Effector memory CD8-positive, alpha-beta T cell (primary cell): ENCODE data around the gene ATP6AP1.
A peak's percentile ranks its signal among the peaks of the same experiment; 100 is the strongest.

Experiments
- ATAC-seq: fragments of 150-1000 bp; cut with Tn5 transposase; replicated peaks from 2 replicates; pipeline ENCODE4 v1.10.0; 2021; ENCODE audit warnings: mild to moderate bottlenecking, moderate library complexity
- DNase-seq, 3 experiments: peaks; one replicate each; pipeline ENCODE4 v3.0.0; 2021
- H3K27ac Mint-ChIP-seq, 2 donors: one replicate each; pipeline ENCODE4 v1.8.0; 2022; ENCODE audit warnings: mild to moderate bottlenecking in 2 of 2, mixed read lengths in 2 of 2, moderate library complexity in 2 of 2
- H3K27me3 Mint-ChIP-seq, 2 donors: one replicate each; pipeline ENCODE4 v1.8.0; 2022; ENCODE audit warnings: mixed read lengths in 2 of 2
- H3K36me3 Mint-ChIP-seq: one replicate; pipeline ENCODE4 v1.8.0; 2022; ENCODE audit warnings: mild to moderate bottlenecking, moderate library complexity, mixed read lengths; ENCODE audit not compliant: insufficient read depth
- H3K4me1 Mint-ChIP-seq, 2 donors: one replicate each; pipeline ENCODE4 v1.8.0; 2022; ENCODE audit warnings: low read depth in 2 of 2, mixed read lengths in 2 of 2
- H3K4me3 Mint-ChIP-seq, 2 donors: one replicate each; pipeline ENCODE4 v1.8.0; 2022; ENCODE audit warnings: mild to moderate bottlenecking in 2 of 2, mixed read lengths in 2 of 2, moderate library complexity in 2 of 2
- H3K9me3 Mint-ChIP-seq, 2 donors: one replicate each; pipeline ENCODE4 v1.8.0; 2022; ENCODE audit warnings: mixed read lengths in 2 of 2

ATP6AP1 gene

GRCh38 chrX:154457491-154458115 is 29.1 kb downstream of the ATP6AP1 start:
- H3K27ac Mint-ChIP-seq = peak overlapping the region; percentile 92 to 99
- peak overlapping the region; percentile 95 to 100 for H3K4me3 Mint-ChIP-seq
- no peaks in the 10 kb centered on the region for H3K9me3 Mint-ChIP-seq
- H3K4me1 Mint-ChIP-seq = peaks cover 10 to 13% of the 10 kb centered on the region in 2 donors
- DNase-seq (peak in 2 of 3 experiments; percentile 45 to 54), ATAC-seq (peak; percentile 73)
- H3K36me3 Mint-ChIP-seq = peaks cover 26% of the 10 kb centered on the region
- no peaks in the 10 kb centered on the region for H3K27me3 Mint-ChIP-seq

DNA sequence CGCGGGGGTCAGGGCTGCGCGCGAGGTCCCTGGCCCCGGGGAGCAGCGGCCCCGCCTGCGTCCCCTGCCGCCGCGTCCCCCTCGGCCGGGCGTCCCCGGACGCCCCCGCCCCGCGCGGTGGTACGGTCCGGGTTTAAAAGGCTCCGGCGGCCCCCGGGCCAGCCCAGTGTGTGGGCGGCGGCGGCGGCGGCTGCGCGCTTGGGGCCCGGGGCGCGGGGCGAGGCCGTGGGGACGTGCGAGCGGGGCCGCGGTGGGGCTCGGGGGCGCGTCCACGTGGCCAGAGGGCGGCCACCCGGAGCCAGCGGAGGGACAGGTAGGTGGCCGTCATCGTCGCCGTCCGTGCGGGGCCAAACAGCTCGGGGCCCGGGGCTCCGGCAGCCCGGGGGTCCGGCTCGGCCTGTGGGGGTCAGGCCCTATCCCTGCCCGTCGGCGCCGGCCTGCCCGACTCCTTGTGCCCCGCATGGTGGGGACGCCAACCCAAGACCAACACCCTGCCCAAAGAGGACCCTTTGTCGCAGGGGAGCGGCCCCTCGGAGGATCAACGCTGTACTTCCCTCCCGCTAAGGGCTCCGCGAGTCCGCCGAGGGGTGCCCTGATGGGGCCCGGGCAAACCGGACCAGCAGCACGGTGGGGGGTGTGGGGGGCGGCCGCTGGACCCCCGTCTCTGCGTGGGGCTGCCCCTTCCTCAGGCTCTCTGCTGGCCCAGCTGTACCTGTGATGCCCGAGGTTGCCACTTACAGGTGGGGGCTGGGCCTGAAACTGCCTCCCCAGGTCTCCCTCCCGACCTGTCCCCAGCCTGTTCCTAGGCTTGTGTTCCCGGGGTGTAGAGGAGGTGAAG is 29.9 kb downstream of the ATP6AP1 start, which contains the start of gene PLXNA3:
Gene PLXNA3, plus strand, starts transcription at position 166 of the 838 bp plus-strand sequence. CDS start 1,903 bp downstream, outside the sequence.
- Mint-ChIP-seq H3K9me3 (no peaks in the 10 kb centered on the region), H3K36me3 (peaks cover 30% of the 10 kb centered on the region), H3K4me3 (peak within 1 kb of the TSS; percentile 95 to 100), H3K4me1 (peaks cover 10 to 16% of the 10 kb centered on the region in 2 donors), H3K27me3 (no peaks in the 10 kb centered on the region), H3K27ac (peak within 1 kb of the TSS; percentile 92 to 99)
- ATAC-seq (peak; percentile 81), DNase-seq (peak; percentile 63 to 72 (median 68))

- DNase-seq = no peak
- Mint-ChIP-seq H3K27me3 (no peaks in the 10 kb centered on the region), H3K4me3 (peak overlapping the region; percentile 80), H3K36me3 (peaks cover 30% of the 10 kb centered on the region), H3K27ac (peak overlapping the region in 1 of 2 donors; percentile 77), H3K4me1 (peaks cover 10 to 16% of the 10 kb centered on the region in 2 donors), H3K9me3 (no peaks in the 10 kb centered on the region)
- ATAC-seq = peak; percentile 37
Observed at GRCh38 chrX:154458954-154459778, 30.7 kb downstream of the ATP6AP1 start.

DNA sequence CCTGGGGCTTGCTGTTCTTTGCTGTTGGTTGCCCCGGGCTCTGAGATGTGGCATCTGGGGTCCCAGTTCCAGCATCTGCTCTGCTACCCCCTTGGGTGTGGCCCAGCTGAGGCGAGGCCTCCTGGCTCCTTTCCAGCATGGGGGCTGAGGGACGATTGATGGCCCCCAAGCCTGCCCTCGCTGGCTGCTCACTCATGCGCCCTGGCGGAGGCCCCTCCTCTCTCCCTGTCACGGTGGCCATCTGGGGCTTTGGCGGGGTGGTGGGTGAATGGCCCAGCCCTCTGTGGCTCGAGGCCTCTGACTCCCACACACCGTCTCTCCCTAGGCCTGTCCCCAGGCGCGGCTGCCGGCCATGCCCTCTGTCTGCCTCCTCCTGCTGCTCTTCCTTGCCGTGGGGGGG is 31.4 kb downstream of the ATP6AP1 start:
- ATAC-seq (no peak), DNase-seq (no peak)
- H3K27me3 Mint-ChIP-seq = no peaks in the 10 kb centered on the region
- peaks cover 10 to 16% of the 10 kb centered on the region in 2 donors for H3K4me1 Mint-ChIP-seq
- peak overlapping the region in 1 of 2 donors; percentile 84 for H3K27ac Mint-ChIP-seq
- H3K36me3 Mint-ChIP-seq = peaks cover 37% of the 10 kb centered on the region
- peak overlapping the region; percentile 80 for H3K4me3 Mint-ChIP-seq
- H3K9me3 Mint-ChIP-seq = no peaks in the 10 kb centered on the region

DNA sequence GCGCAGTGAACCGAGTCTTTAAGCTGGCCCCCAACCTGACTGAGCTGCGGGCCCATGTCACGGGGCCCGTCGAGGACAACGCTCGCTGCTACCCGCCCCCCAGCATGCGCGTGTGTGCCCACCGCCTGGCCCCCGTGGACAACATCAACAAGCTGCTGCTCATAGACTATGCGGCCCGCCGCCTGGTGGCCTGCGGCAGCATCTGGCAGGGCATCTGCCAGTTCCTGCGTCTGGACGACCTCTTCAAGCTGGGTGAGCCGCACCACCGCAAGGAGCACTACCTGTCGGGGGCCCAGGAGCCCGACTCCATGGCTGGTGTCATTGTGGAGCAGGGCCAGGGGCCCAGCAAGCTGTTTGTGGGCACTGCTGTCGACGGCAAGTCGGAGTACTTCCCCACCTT is 31.8 kb downstream of the ATP6AP1 start:
- H3K4me3 Mint-ChIP-seq = peak overlapping the region; percentile 80
- H3K27ac Mint-ChIP-seq = peak overlapping the region in 1 of 2 donors; percentile 84
- H3K9me3 Mint-ChIP-seq = no peaks in the 10 kb centered on the region

GRCh38 chrX:154462396-154462795 is 33.9 kb downstream of the ATP6AP1 start:
- ATAC-seq = no peak
- H3K27me3 Mint-ChIP-seq = no peaks in the 10 kb centered on the region
- peaks cover 52% of the 10 kb centered on the region for H3K36me3 Mint-ChIP-seq
- H3K9me3 Mint-ChIP-seq = no peaks in the 10 kb centered on the region
- H3K27ac Mint-ChIP-seq = peak overlapping the region in 1 of 2 donors; percentile 54
- H3K4me1 Mint-ChIP-seq = peaks cover 7 to 14% of the 10 kb centered on the region in 2 donors
- no peak overlapping the region for H3K4me3 Mint-ChIP-seq
- no peak for DNase-seq

More for the DNA sequence above, 31.8 kb downstream of the ATP6AP1 start:
- DNase-seq (no peak), ATAC-seq (no peak)
- H3K36me3 Mint-ChIP-seq = peaks cover 42% of the 10 kb centered on the region
- no peaks in the 10 kb centered on the region for H3K27me3 Mint-ChIP-seq
- H3K4me1 Mint-ChIP-seq = peaks cover 10 to 16% of the 10 kb centered on the region in 2 donors

GRCh38 chrX:154463611-154464220 is 35.2 kb downstream of the ATP6AP1 start:
- no peak for DNase-seq
- Mint-ChIP-seq H3K9me3 (no peaks in the 10 kb centered on the region), H3K4me1 (peaks cover 6 to 13% of the 10 kb centered on the region in 2 donors), H3K27ac (no peak overlapping the region), H3K27me3 (no peaks in the 10 kb centered on the region), H3K36me3 (peaks cover 50% of the 10 kb centered on the region), H3K4me3 (no peak overlapping the region)
- ATAC-seq = no peak

DNA sequence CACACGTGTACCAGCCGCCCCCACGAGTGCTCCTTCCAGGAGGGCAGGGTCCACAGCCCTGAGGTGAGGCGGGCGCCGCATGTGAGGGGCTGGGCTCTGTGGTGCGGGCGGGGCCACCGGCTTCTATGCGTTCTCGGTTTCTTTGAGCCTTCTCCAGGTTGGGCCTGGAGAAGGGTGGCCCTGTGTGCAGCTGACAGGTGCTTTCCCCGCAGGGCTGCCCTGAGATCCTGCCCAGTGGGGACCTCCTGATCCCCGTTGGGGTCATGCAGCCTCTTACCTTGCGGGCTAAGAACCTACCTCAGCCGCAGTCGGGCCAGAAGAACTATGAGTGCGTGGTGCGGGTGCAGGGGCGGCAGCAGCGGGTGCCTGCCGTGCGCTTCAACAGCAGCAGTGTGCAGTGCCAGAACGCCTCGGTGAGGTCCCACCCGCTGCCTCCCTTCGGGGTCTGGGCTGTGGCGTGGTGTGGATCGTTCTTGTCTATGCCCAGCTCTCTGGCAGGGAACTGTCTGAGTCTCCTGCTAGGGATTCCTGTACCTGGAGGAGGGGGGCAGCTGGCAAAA is 36.4 kb downstream of the ATP6AP1 start:
- Mint-ChIP-seq H3K36me3 (peaks cover 43% of the 10 kb centered on the region), H3K27ac (no peak overlapping the region), H3K4me1 (peaks cover 3 to 10% of the 10 kb centered on the region in 2 donors), H3K9me3 (no peaks in the 10 kb centered on the region), H3K27me3 (no peaks in the 10 kb centered on the region), H3K4me3 (no peak overlapping the region)
- ATAC-seq (no peak), DNase-seq (no peak)

- no peak overlapping the region for H3K4me3 Mint-ChIP-seq
- no peak for DNase-seq
- peaks cover 41% of the 10 kb centered on the region for H3K36me3 Mint-ChIP-seq
- no peaks in the 10 kb centered on the region for H3K27me3 Mint-ChIP-seq
- H3K9me3 Mint-ChIP-seq = no peaks in the 10 kb centered on the region
- peaks cover 0 to 5% of the 10 kb centered on the region in 2 donors for H3K4me1 Mint-ChIP-seq
- H3K27ac Mint-ChIP-seq = no peak overlapping the region
- no peak for ATAC-seq
Observed at GRCh38 chrX:154465601-154466000, 37.1 kb downstream of the ATP6AP1 start.

GRCh38 chrX:154466036-154466435 is 37.6 kb downstream of the ATP6AP1 start:
- Mint-ChIP-seq H3K27ac (no peak overlapping the region), H3K27me3 (no peaks in the 10 kb centered on the region), H3K9me3 (no peaks in the 10 kb centered on the region), H3K4me3 (no peak overlapping the region), H3K36me3 (peaks cover 38% of the 10 kb centered on the region), H3K4me1 (peaks cover 0 to 5% of the 10 kb centered on the region in 2 donors)
- ATAC-seq = no peak
- no peak for DNase-seq

DNA sequence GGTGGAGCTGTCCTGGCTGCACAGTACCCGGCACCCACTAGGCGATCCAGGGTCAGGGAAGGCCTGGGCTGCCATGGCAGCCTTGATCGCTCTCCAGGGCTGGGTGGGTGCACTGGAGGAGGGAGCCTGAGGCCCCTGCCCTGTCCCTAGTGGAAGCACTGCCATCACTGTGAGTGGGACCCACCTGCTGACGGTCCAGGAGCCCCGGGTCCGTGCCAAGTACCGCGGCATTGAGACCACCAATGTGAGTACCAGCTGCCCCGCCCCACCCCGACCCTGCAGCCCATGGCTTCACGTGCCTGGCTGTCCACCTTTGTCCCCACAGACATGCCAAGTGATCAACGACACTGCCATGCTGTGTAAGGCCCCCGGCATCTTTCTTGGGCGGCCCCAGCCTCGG is 38.4 kb downstream of the ATP6AP1 start:
- peaks cover 0 to 3% of the 10 kb centered on the region in 2 donors for H3K4me1 Mint-ChIP-seq
- H3K36me3 Mint-ChIP-seq = peaks cover 38% of the 10 kb centered on the region
- ATAC-seq (no peak), DNase-seq (no peak)
- no peaks in the 10 kb centered on the region for H3K9me3 Mint-ChIP-seq
- H3K27me3 Mint-ChIP-seq = no peaks in the 10 kb centered on the region
- H3K27ac Mint-ChIP-seq = no peak overlapping the region
- no peak overlapping the region for H3K4me3 Mint-ChIP-seq

DNA sequence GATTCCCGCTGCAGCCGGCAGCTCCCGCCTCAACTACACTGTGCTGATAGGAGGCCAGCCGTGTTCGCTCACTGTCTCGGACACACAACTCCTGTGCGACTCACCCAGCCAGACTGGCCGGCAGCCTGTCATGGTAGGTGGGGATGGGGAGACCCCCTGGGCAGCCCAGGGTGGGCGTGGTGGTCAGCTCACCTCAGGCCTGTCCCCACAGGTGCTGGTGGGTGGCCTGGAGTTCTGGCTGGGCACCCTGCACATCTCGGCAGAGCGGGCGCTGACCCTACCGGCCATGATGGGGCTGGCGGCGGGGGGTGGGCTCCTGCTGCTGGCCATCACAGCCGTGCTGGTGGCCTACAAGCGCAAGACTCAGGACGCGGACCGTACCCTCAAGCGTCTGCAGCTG is 39.1 kb downstream of the ATP6AP1 start:
- peaks cover 36% of the 10 kb centered on the region for H3K36me3 Mint-ChIP-seq
- no peak for ATAC-seq

More for the DNA sequence above, 39.1 kb downstream of the ATP6AP1 start:
- H3K27me3 Mint-ChIP-seq = no peaks in the 10 kb centered on the region
- no peak for DNase-seq
- H3K9me3 Mint-ChIP-seq = no peaks in the 10 kb centered on the region
- peaks cover 0 to 3% of the 10 kb centered on the region in 2 donors for H3K4me1 Mint-ChIP-seq
- H3K27ac Mint-ChIP-seq = no peak overlapping the region
- no peak overlapping the region for H3K4me3 Mint-ChIP-seq
